Hepatic stellate cell (primary cell): ENCODE measurements around the gene SAPCD2.

Source experiments
- DNase-seq: peaks from one replicate; pipeline ENCODE4 v3.0.0; 2011; ENCODE audit warnings: low spot score

SAPCD2 gene

GRCh38 chr9:137017071-137017470, 53.3 kb downstream of the SAPCD2 start:
- no peak for DNase-seq

- DNase-seq, result no peak
Measured at GRCh38 chr9:137016436-137016835, 53.9 kb downstream of the SAPCD2 start.

GRCh38 chr9:137015976-137016375, 54.4 kb downstream of the SAPCD2 start:
- DNase-seq, result no peak

- DNase-seq, result no peak
Measured at GRCh38 chr9:137015540-137015930, 54.8 kb downstream of the SAPCD2 start.

GRCh38 chr9:137014776-137015539, 55.4 kb downstream of the SAPCD2 start:
- no peak for DNase-seq

- no peak for DNase-seq
Measured at GRCh38 chr9:137014166-137014565, 56.2 kb downstream of the SAPCD2 start.

- no peak for DNase-seq
Measured at GRCh38 chr9:137013571-137013940, 56.8 kb downstream of the SAPCD2 start.

GRCh38 chr9:137012694-137013570, 57.4 kb downstream of the SAPCD2 start:
- no peak for DNase-seq
